ENCODE results near the gene TDRKH. TPM values are rescaled to one million over a fixed set of nuclear protein-coding genes. Genes with fewer than 3 reads are reported as not detected.

Gene TDRKH
- total and polyA plus RNA-seq, 4 donors: 1.5 to 6.7 (median 3.8) TPM

- TF ChIP-seq ZBTB33 (IDR thresholded peaks at IDR 0.05) (no peak), HNF4A (conservative IDR thresholded peaks at IDR 0.05) (no peak), JUND (IDR thresholded peaks at IDR 0.05) (no peak)
These were observed 13.6 kb upstream of the TDRKH start (continued) for GRCh38 chr1:151803915-151804314.

DNA sequence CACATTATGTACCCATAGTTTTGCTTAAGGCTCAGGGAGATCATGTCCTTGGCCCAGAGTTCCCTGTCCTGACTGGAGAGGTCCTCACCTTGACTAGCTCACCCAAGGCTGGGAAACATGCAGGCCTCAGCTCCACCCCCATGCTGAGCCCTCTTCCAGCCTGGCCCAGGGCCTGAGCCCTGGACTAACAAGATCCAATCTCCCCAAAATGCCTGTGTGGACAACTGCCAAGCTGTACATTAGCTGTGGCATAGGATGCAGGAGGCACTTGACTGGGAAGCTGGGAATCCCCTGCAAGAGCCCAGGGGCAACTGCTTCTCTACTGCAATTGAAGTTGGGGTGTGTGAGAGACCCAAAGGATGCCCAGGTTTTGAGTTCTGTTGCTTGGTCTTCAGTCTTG lies 12.9 kb upstream of the TDRKH start:
- Histone ChIP-seq H3K27ac (ENCODE audit: low read depth in 1 of 2, low read length in 2 of 2) (no peak overlapping the region), H3K9ac (ENCODE audit: low read depth in 1 of 2, low read length in 2 of 2) (no peak overlapping the region), H3K4me1 (ENCODE audit: control insufficient read depth in 4 of 4, insufficient read depth in 4 of 4, low read length in 3 of 4) (no peaks in the 10 kb centered on the region), H3K27me3 (ENCODE audit: control insufficient read depth in 4 of 4, insufficient read depth in 4 of 4, low read length in 3 of 4) (no peaks in the 10 kb centered on the region), H3K9me3 (ENCODE audit: control insufficient read depth in 4 of 4, low read length in 3 of 4) (no peaks in the 10 kb centered on the region), H3K36me3 (ENCODE audit: control insufficient read depth in 4 of 4, insufficient read depth in 3 of 4, low read depth in 1 of 4, low read length in 3 of 4) (peaks cover 0 to 15% (median 11%) of the 10 kb centered on the region in 4 donors), H3K4me3 (ENCODE audit: low read depth in 1 of 3, low read length in 3 of 3) (no peak overlapping the region)
- no peak for TF ChIP-seq SP1 (IDR thresholded peaks at IDR 0.05)
- TF ChIP-seq, protein P1, sequence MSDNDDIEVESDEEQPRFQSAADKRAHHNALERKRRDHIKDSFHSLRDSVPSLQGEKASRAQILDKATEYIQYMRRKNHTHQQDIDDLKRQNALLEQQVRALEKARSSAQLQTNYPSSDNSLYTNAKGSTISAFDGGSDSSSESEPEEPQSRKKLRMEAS (IDR thresholded peaks at IDR 0.05): no peak
- TF ChIP-seq, protein P2, sequence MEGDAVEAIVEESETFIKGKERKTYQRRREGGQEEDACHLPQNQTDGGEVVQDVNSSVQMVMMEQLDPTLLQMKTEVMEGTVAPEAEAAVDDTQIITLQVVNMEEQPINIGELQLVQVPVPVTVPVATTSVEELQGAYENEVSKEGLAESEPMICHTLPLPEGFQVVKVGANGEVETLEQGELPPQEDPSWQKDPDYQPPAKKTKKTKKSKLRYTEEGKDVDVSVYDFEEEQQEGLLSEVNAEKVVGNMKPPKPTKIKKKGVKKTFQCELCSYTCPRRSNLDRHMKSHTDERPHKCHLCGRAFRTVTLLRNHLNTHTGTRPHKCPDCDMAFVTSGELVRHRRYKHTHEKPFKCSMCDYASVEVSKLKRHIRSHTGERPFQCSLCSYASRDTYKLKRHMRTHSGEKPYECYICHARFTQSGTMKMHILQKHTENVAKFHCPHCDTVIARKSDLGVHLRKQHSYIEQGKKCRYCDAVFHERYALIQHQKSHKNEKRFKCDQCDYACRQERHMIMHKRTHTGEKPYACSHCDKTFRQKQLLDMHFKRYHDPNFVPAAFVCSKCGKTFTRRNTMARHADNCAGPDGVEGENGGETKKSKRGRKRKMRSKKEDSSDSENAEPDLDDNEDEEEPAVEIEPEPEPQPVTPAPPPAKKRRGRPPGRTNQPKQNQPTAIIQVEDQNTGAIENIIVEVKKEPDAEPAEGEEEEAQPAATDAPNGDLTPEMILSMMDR (IDR thresholded peaks at IDR 0.05; ENCODE audit: low read depth, low read length, missing input control): no peak
- no peak for TF ChIP-seq HNF4G (IDR thresholded peaks at IDR 0.05)
- no peak for TF ChIP-seq NR2F2 (IDR thresholded peaks at IDR 0.05)
- TF ChIP-seq TAF1 (conservative IDR thresholded peaks at IDR 0.05): no peak
- TF ChIP-seq FOXA2 (IDR thresholded peaks at IDR 0.05): no peak
- TF ChIP-seq HNF4A (conservative IDR thresholded peaks at IDR 0.05): no peak
- no peak for TF ChIP-seq EGR1 (IDR thresholded peaks at IDR 0.05; ENCODE audit: low read depth in 2 of 2)
- TF ChIP-seq, protein P3, sequence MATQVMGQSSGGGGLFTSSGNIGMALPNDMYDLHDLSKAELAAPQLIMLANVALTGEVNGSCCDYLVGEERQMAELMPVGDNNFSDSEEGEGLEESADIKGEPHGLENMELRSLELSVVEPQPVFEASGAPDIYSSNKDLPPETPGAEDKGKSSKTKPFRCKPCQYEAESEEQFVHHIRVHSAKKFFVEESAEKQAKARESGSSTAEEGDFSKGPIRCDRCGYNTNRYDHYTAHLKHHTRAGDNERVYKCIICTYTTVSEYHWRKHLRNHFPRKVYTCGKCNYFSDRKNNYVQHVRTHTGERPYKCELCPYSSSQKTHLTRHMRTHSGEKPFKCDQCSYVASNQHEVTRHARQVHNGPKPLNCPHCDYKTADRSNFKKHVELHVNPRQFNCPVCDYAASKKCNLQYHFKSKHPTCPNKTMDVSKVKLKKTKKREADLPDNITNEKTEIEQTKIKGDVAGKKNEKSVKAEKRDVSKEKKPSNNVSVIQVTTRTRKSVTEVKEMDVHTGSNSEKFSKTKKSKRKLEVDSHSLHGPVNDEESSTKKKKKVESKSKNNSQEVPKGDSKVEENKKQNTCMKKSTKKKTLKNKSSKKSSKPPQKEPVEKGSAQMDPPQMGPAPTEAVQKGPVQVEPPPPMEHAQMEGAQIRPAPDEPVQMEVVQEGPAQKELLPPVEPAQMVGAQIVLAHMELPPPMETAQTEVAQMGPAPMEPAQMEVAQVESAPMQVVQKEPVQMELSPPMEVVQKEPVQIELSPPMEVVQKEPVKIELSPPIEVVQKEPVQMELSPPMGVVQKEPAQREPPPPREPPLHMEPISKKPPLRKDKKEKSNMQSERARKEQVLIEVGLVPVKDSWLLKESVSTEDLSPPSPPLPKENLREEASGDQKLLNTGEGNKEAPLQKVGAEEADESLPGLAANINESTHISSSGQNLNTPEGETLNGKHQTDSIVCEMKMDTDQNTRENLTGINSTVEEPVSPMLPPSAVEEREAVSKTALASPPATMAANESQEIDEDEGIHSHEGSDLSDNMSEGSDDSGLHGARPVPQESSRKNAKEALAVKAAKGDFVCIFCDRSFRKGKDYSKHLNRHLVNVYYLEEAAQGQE (IDR thresholded peaks at IDR 0.05): no peak
- TF ChIP-seq, protein P4, sequence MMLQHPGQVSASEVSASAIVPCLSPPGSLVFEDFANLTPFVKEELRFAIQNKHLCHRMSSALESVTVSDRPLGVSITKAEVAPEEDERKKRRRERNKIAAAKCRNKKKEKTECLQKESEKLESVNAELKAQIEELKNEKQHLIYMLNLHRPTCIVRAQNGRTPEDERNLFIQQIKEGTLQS (IDR thresholded peaks at IDR 0.05): no peak
- no peak for TF ChIP-seq JUND (IDR thresholded peaks at IDR 0.05)
- no peak for TF ChIP-seq YY1 (IDR thresholded peaks at IDR 0.05)
- TF ChIP-seq RXRA (IDR thresholded peaks at IDR 0.05): no peak
- no peak for TF ChIP-seq FOXA1 (IDR thresholded peaks at IDR 0.05)
- no peak for DNase-seq (ENCODE audit: low spot score)
